ENCODE data around the gene SLC39A11.

SLC39A11 gene

DNA sequence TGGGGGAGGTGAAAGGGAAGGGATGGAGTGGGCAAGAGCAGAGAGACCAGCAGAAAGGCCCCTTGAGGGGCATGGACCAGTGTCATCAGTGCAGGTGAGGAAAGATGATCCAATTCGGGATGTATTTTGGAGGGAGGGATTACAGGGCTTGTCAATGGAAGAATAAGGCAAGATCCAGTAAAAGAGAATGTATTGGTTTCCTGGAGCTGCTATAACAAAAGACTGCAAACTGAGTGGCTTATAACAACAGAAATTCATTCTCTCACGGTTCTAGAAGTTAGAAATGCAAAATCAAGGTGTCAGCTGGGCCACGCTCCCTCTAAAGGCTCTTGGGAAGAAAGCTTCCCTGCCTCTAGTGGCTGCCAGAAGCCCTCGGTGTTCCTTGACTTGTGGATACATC, 41.7 kb downstream of the SLC39A11 start:
- Mint-ChIP-seq H3K4me1 (peaks cover 3% of the 10 kb centered on the region), H3K4me3 (no peak overlapping the region), H3K27me3 (no peaks in the 10 kb centered on the region), H3K36me3 (peaks cover 53% of the 10 kb centered on the region), H3K9me3 (no peaks in the 10 kb centered on the region), H3K27ac (no peak overlapping the region)
- no peak for ATAC-seq

DNA sequence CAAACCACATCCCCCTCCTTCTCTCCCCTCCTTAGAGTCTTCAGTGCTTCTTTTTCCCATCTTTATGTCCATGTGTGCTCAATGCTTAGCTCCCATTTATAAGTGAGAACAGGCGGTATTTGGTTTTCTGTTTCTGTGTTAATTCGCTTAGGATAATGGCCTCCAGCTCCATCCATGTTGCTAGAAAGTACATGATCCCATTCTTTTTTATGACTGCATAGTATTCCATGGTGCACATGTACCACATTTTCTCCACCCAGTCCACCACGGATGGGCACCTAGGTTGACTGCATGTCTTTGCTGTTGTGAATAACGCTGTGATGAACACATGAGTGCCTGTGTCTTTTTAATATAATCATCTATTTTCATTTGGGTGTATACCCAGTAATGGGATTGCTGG, 44.3 kb downstream of the SLC39A11 start:
- no peak for ATAC-seq
- Mint-ChIP-seq H3K9me3 (no peaks in the 10 kb centered on the region), H3K36me3 (peaks cover 63% of the 10 kb centered on the region), H3K4me1 (peaks cover 15% of the 10 kb centered on the region), H3K27ac (no peak overlapping the region), H3K27me3 (no peaks in the 10 kb centered on the region), H3K4me3 (no peak overlapping the region)

DNA sequence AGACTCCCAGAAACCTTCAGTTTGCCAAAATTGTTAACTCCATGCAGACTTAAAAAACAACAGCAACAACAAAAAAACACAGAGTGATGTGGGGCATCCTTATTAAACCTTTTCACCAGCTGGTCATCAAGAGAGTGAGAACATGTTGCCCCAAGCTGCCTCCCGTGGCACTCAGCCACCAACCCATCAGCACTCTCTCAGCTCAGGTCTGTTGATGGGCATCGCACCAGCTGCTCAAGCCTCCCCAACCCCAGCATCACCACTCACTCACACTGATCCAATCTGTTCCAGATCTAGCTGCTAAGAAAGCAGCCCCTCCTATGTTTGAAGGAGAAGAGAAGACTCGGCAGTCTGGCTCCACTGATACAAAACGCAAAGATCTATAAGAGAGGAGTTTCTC, 46.8 kb downstream of the SLC39A11 start:
- Mint-ChIP-seq H3K4me3 (no peak overlapping the region), H3K9me3 (peaks cover 5% of the 10 kb centered on the region), H3K36me3 (peaks cover 72% of the 10 kb centered on the region), H3K27ac (no peak overlapping the region), H3K4me1 (peaks cover 16% of the 10 kb centered on the region), H3K27me3 (no peaks in the 10 kb centered on the region)
- no peak for ATAC-seq

DNA sequence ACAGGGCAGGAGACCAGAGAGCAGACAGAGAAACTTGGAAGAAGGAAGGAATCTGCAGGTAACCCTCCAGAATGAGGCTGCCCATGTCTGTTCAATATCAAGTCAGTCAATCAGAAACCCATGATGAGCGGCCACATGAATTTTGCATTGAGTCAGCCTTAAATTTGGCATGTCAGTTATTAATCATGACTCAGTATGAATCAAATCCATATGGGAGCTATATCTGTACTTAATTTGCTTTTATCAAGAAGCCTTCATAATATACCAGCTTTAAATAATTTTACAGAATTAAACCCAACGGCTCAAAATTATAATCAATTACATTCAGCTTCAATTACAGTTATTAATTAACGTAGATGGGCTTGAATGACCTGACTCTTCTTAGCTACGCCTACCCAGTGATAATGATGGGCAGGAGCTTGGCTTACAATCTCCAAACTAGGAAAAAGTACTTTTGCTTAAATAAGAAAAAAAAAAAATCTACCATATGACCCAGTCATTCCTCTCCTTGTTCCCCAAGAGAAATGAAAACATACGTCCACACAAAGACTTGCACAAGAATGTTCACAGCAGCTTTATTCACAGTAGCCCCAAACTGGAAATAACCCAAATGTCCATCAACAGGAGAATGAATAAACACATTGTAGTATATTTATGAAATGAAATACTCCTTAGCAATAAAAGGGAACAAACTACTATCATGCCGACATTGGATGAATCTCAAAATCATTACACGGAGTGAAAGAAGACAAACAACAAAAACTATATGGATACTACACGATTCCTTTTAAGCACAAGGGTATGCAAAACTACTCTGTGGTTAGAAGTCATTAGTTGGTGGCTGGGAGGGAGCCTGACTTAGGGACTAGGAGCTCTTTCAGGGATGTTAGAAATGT, 48.6 kb downstream of the SLC39A11 start:
- Mint-ChIP-seq H3K36me3 (peaks cover 69% of the 10 kb centered on the region), H3K9me3 (peaks cover 8% of the 10 kb centered on the region)

DNA sequence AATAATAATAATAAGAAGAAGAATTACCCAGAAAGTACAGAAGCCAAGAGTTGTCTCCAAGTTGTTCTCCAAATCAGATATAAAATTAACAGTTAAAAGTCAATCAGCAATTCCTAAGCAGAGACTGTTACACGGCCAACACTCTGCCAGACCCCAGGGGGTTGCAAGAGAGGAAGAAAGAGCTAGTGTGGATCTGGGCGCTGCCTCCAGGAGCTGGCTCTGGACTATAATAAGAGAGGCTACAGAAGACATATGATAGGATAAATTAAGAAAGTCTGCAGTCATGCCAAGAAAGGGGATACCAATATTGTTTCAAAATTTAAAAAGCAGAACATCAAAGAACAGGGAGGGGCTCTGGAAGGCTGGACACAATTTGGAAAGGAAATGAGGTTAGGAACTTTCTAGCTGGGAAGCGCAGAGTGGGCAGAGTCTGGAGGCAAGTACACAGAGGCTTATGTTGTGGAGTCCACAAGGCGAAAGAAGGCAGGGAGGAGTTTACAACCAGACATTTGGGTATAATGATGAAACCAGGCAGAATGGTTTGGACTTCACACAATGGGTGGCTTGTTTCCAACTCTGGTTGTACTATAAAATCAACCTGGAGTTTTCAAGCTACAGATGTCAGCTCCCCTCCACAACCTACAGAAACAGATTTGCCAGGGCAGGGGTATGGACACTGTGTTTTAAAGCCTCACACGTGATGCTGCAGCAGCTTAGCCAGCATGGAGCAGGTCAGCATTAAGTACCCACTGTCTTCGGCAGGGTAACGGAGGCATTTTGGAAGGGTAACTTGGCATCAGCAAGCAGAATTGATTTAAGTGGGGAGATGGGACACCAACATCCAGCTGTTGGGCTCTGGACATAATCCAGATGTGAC, 49.4 kb downstream of the SLC39A11 start:
- Mint-ChIP-seq H3K27me3 (no peaks in the 10 kb centered on the region), H3K4me3 (no peak overlapping the region), H3K9me3 (peaks cover 8% of the 10 kb centered on the region), H3K27ac (no peak overlapping the region), H3K4me1 (peaks cover 16% of the 10 kb centered on the region), H3K36me3 (peaks cover 70% of the 10 kb centered on the region)
- ATAC-seq: no peak

More for the DNA sequence above, 48.6 kb downstream of the SLC39A11 start:
- Mint-ChIP-seq H3K27ac (no peak overlapping the region), H3K27me3 (no peaks in the 10 kb centered on the region), H3K4me3 (no peak overlapping the region), H3K4me1 (peaks cover 16% of the 10 kb centered on the region)
- no peak for ATAC-seq

DNA sequence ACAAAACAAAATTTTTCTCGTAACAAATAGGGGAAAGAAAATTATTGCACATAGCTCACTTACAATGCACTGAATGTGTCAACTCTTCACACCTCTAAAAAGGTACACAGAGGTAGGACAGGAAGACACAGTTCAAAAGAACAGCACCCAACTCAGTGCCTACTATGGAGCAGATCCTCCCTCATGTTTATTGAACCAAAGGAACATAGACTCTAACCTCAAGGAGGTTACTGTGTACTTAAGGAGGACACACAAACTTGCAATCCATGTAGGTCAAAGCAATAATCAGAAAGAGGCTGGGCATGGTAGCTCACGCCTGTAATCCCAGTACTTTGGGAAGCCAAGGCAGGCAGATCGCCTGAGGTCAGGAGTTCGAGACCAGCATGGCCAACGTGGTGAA, 50.3 kb downstream of the SLC39A11 start:
- no peak for ATAC-seq
- Mint-ChIP-seq H3K4me1 (peaks cover 16% of the 10 kb centered on the region), H3K27me3 (no peaks in the 10 kb centered on the region), H3K4me3 (no peak overlapping the region), H3K9me3 (peaks cover 8% of the 10 kb centered on the region), H3K36me3 (peaks cover 73% of the 10 kb centered on the region), H3K27ac (no peak overlapping the region)

DNA sequence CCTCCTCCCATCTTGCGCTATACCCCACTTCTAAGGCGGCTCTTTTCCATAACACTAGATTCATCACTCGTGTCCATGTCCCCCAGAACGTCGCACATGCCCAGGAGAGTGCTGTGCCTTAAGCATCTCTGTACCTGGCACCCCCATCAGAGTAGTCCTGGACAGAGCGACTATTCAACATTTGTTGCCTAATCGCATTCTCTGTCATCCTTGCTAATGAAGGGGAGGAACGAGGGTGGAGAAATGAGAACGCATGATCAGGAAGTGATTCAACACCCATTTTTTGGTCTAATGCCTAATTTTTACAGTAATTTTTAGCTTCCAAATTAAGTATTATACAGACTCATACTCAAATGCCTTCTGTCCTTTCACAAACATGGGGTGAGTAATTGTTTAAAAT, 53.2 kb downstream of the SLC39A11 start:
- peaks cover 8% of the 10 kb centered on the region for H3K4me1 Mint-ChIP-seq
- no peak overlapping the region for H3K4me3 Mint-ChIP-seq

DNA sequence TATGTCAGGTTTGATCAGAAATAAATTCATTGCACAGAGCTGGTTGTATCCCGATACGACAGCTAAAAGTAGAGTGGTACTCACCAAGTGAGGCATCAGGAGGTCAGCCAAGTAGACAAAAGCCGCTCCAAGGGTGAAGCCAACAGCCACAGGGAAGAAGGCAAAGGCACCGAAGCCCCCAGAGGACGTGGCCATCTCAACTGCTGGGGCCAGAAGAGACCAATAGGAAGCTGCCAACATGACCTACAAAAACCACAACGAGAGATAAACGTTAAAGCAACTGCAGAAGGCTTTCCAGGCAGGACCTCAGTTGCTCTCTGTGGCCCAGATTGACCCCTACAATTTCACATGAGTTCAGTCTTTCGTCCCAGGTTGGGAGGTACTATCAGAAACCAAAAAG, 61.0 kb downstream of the SLC39A11 start:
- Mint-ChIP-seq H3K4me1 (peaks cover 17% of the 10 kb centered on the region), H3K4me3 (no peak overlapping the region), H3K27ac (no peak overlapping the region), H3K36me3 (peaks cover 67% of the 10 kb centered on the region), H3K27me3 (no peaks in the 10 kb centered on the region), H3K9me3 (no peaks in the 10 kb centered on the region)
- ATAC-seq: no peak

More for the DNA sequence above, 53.2 kb downstream of the SLC39A11 start:
- ATAC-seq: no peak
- Mint-ChIP-seq H3K9me3 (peaks cover 8% of the 10 kb centered on the region), H3K27ac (no peak overlapping the region), H3K27me3 (no peaks in the 10 kb centered on the region), H3K36me3 (peaks cover 72% of the 10 kb centered on the region)

DNA sequence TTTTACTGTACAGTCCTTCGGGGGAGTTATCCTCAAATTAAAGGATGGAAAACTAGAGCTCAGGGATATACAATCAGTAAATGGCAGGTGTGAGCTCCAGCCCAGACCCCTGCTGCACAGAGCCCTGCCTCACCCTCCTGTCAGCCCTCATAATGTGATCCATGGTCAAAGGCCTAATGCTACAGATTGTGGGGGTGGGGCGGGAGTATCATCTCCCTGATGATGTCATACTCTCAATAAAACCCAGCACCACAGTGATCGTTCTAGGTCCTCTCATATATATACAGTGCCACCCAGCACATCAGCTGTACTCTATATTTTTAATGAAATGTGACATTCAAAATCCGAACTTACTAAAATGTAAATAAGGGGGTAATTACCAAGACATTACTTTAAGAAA, 61.5 kb downstream of the SLC39A11 start:
- Mint-ChIP-seq H3K4me3 (no peak overlapping the region), H3K27ac (no peak overlapping the region), H3K9me3 (peaks cover under 1% of the 10 kb centered on the region), H3K27me3 (no peaks in the 10 kb centered on the region), H3K4me1 (peaks cover 17% of the 10 kb centered on the region), H3K36me3 (peaks cover 72% of the 10 kb centered on the region)
- no peak for ATAC-seq

DNA sequence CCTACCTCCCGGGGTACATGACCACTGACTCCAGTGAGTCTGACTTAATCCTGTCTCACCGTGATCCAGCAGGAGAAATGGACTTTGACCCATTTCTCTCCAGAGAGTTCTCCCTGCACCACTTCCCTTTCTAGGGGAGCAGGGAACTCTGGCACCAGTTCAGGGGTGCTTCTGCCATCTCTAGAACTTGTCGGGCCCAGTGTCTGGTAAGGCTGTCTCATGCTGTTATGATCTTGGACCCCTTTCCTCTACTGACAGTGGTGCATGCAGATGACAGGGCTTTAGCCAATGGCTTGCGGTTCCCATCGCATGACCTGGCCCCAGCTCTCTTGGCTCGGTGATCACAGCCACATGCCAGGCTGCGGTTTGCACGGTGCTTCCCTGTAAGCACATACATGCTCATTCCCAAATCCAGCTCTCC, 62.0 kb downstream of the SLC39A11 start:
- no peaks in the 10 kb centered on the region for H3K27me3 Mint-ChIP-seq
- peaks cover 76% of the 10 kb centered on the region for H3K36me3 Mint-ChIP-seq
- ATAC-seq: no peak
- peaks cover 3% of the 10 kb centered on the region for H3K9me3 Mint-ChIP-seq
- H3K4me3 Mint-ChIP-seq: no peak overlapping the region
- no peak overlapping the region for H3K27ac Mint-ChIP-seq
- H3K4me1 Mint-ChIP-seq: peaks cover 17% of the 10 kb centered on the region

DNA sequence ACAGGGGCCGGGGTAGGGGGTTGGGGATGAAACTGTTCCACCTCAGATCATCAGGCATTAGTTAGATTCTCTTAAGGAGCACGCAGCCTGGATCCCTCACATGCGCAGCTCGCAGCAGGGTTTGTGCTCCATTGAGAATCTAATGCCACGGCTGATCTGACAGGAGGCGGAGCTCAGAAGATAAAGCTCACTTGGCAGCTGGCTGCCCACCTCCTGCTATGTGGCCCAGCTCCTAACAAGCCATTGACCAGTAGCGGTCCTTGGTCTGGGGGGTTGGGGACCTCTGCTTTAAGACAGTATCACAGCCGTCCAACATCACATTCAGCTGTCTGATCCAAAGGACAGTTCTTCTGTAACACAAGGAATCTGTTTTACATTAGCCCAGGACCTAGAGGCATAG, 62.5 kb downstream of the SLC39A11 start:
- Mint-ChIP-seq H3K36me3 (peaks cover 81% of the 10 kb centered on the region), H3K4me1 (peaks cover 17% of the 10 kb centered on the region), H3K27ac (no peak overlapping the region), H3K4me3 (no peak overlapping the region), H3K27me3 (no peaks in the 10 kb centered on the region), H3K9me3 (peaks cover 3% of the 10 kb centered on the region)
- ATAC-seq: no peak

DNA sequence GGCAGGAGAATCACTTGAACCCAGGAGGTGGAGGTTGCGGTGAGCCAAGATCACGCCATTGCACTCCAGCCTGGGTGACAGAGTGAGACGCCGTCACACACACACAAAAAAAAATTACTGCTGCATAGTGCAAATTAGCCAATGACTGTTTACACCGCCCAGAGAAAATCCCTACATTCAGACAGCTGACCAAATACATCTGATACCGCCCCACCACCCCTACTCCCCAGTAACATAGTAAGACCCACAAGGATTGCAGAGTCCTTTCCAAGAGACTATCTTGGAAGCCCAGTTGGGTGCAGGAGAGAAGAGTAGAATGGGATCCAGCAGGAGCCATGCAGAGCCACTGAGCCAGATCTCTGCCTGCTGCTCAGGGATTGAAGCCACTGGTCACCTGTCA, 63.5 kb downstream of the SLC39A11 start:
- Mint-ChIP-seq H3K4me3 (no peak overlapping the region), H3K36me3 (peaks cover 83% of the 10 kb centered on the region), H3K27ac (peak overlapping the region; percentile 66), H3K27me3 (no peaks in the 10 kb centered on the region), H3K9me3 (peaks cover 3% of the 10 kb centered on the region), H3K4me1 (peaks cover 17% of the 10 kb centered on the region)
- ATAC-seq: no peak

DNA sequence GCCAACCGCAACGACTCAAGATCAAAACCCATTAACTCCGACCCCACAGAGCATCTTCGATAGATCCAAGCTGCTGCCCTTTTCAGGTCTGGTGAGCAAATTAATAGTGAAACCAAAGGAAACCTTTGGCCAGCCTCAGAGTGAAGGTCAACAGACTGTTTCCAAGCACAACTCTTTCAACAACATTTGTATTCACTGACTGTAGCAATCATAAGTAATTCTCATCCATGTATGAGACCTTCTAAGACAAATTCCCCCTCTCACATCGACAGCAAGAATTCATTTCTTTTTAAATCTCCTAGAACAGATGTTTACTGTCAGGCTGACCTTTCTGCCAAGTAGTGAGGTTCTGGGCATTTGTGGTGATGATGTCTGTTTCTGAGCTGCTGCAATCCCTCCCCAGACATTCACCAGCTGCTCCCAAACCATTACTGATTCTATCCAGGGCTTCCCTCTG, 64.2 kb downstream of the SLC39A11 start:
- Mint-ChIP-seq H3K4me1 (peaks cover 17% of the 10 kb centered on the region), H3K27me3 (no peaks in the 10 kb centered on the region), H3K27ac (peak overlapping the region; percentile 66), H3K4me3 (no peak overlapping the region), H3K36me3 (peaks cover 90% of the 10 kb centered on the region), H3K9me3 (peaks cover 3% of the 10 kb centered on the region)
- ATAC-seq: peak; percentile 58

DNA sequence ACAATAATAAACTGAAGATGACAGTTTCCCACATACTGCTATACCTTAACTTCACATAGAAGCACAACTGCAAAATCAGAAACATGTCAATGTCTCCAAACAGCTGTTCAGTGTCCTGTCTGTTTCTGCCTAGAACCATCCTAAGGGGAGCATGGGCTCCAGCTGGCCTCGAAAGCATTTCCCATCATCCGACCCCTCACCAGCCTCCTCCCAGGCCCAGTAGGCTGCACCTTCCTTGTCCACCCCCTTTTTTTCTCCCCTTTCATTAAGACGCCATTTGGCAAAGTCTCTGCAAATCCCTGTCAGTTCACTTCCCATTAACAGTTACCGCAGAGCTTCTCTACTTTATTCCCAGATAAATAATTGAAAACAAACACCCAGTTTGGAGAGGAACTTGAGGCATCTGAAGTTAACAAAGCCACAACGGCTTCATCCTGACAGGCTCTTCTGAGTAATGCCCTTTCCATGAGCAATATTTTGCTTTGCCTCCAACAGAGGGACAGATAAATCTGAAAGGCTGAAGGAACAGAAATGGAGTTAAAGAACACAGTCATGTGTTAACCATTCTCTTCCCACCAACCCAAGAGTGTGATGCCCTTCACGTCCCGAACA, 65.3 kb downstream of the SLC39A11 start:
- peaks cover 3% of the 10 kb centered on the region for H3K9me3 Mint-ChIP-seq
- no peak overlapping the region for H3K4me3 Mint-ChIP-seq
- peak overlapping the region; percentile 66 for H3K27ac Mint-ChIP-seq

DNA sequence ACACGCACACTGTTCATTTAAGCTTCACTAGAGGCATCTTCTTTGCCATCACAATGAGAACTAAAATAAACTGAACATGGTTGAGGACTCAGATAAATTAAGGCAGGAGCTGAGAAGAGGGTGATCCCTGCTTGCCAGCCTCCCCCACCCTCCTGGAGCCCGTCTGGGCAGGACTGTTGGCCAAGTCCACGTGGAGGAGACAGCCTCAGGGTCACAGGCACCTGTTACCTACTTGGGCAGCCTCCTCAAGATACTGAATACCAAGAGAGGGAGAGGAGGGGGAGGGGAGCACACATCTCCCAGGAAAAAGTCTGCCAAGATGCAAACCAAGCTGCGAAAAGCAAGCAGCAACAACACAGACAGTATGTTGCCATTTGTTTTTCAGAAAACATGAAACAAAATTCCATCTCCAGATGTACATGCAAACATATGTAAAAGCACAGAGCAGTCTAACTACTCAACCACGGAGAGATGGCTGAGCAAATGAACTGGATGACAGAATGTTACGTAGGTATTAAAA, 67.4 kb downstream of the SLC39A11 start:
- Mint-ChIP-seq H3K27ac (no peak overlapping the region), H3K9me3 (peaks cover 9% of the 10 kb centered on the region), H3K4me3 (no peak overlapping the region), H3K27me3 (no peaks in the 10 kb centered on the region), H3K4me1 (peaks cover 17% of the 10 kb centered on the region), H3K36me3 (peaks cover 87% of the 10 kb centered on the region)
- ATAC-seq: no peak

More for the DNA sequence above, 65.3 kb downstream of the SLC39A11 start:
- Mint-ChIP-seq H3K36me3 (peaks cover 88% of the 10 kb centered on the region), H3K27me3 (no peaks in the 10 kb centered on the region), H3K4me1 (peaks cover 17% of the 10 kb centered on the region)
- no peak for ATAC-seq

Data from stimulated activated memory B cell treated with anti-CD40 and anti-IgM and Interleukin-4, amounts not matched to agents 10 μg/mL and 1 μg/mL and 100 μg/mL, for 72 hours (primary cell).